OCI-LY3 (cell line): Measurements from ENCODE around the gene ARID1B.
A peak's percentile ranks its signal among the peaks of the same experiment; 100 is the strongest.

Source experiments
- H2AFZ ChIP-seq: fragments of 200-600, 300-600 bp; shearing (Covaris generic); 2 replicates; pipeline ENCODE4 v1.6.0; 2014; ENCODE audit warnings: antibody characterized with exemption, low read depth, low read length
- H3K27ac ChIP-seq: fragments of 200-600, 300-600 bp; sonication (generic); 2 replicates; pipeline ENCODE4 v1.5.1; 2014; ENCODE audit warnings: mild to moderate bottlenecking, low read length, moderate library complexity, mixed read lengths
- H3K27me3 ChIP-seq: fragments of 200-600, 300-600 bp; sonication (generic); 2 replicates; pipeline ENCODE4 v1.6.1; 2014; ENCODE audit warnings: low read depth, low read length, mixed read lengths
- H3K36me3 ChIP-seq: fragments of 200-600, 300-600 bp; sonication (generic); replicated peaks from 2 replicates; pipeline ENCODE3; 2014; ENCODE audit warnings: low read depth, low read length, mixed read lengths
- H3K4me1 ChIP-seq: fragments of 300-600, 200-600 bp; sonication (generic); 2 replicates; pipeline ENCODE4 v1.6.1; 2014; ENCODE audit warnings: low read length, mixed read lengths
- H3K4me2 ChIP-seq: fragments of 200-600, 300-600 bp; sonication (generic); 2 replicates; pipeline ENCODE4 v1.6.1; 2014; ENCODE audit warnings: low read length, mixed read lengths
- H3K4me3 ChIP-seq: fragments of 300-600, 200-600 bp; sonication (generic); 2 replicates; pipeline ENCODE4 v1.5.1; 2014; ENCODE audit warnings: antibody characterized with exemption, mild to moderate bottlenecking, low read length, moderate library complexity
- H3K79me2 ChIP-seq: fragments of 300-600, 200-600 bp; shearing (Covaris generic); 2 replicates; pipeline ENCODE4 v1.6.1; 2014; ENCODE audit warnings: mild to moderate bottlenecking, low read length, mixed read lengths
- H3K9ac ChIP-seq: fragments of 300-600, 200-600 bp; shearing (Covaris generic); 2 replicates; pipeline ENCODE4 v1.6.0; 2014; ENCODE audit warnings: mild to moderate bottlenecking, low read length, moderate library complexity
- H3K9me3 ChIP-seq: fragments of 200-600, 300-600 bp; shearing (Covaris generic); 2 replicates; pipeline ENCODE4 v1.6.1; 2014; ENCODE audit warnings: low read length, mixed read lengths; ENCODE audit not compliant: insufficient read depth
- H4K20me1 ChIP-seq: fragments of 200-600, 300-600 bp; sonication (generic); 2 replicates; pipeline ENCODE4 v1.6.1; 2016; ENCODE audit warnings: low read length, mixed read lengths; ENCODE audit not compliant: insufficient read depth
- EZH2phosphoT487 ChIP-seq: fragments of 200-600 bp; shearing (Covaris generic); IDR thresholded peaks from 2 replicates; pipeline ENCODE4 v1.6.1; 2018; ENCODE audit warnings: antibody characterized with exemption, mixed run types, low read depth
- TF ChIP-seq, protein P1 (sequence below): fragments of 200-600, 300-600 bp; sonication (generic); IDR thresholded peaks from 2 replicates; pipeline ENCODE4 v1.5.1; 2014; ENCODE audit warnings: antibody characterized with exemption, low read length, low read depth

ARID1B gene

DNA sequence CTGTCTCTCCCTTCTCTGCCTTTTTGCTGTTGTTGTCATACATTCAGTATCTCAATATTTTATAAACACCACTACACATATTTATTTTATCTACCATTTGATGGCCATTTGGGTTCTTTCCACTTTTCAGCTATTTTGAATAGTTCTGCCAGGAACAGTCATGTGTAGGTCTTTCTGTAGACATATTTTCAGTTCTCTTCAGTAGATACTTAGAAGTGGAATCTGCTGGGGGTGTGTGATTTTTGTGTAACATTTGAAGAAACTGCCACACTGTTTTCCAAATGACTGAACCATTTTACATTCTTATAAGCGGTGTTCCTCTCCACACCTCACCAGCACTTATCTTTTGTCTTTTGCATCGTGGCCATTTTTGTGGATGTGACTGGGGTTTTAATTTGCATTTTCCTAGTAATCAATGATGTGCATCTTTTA is 197.7 kb downstream of the ARID1B start:
- H3K4me3 ChIP-seq = peak overlapping the region; percentile 84
- H3K9me3 ChIP-seq = no peaks in the 10 kb centered on the region
- H3K36me3 ChIP-seq = peaks cover 3% of the 10 kb centered on the region
- H4K20me1 ChIP-seq = peaks cover 2% of the 10 kb centered on the region; the same call in 1 of the 2 replicates
- H2AFZ ChIP-seq = no peak overlapping the region
- no peaks in the 10 kb centered on the region for H3K27me3 ChIP-seq
- TF ChIP-seq EZH2phosphoT487 = no peak
- TF ChIP-seq, protein P1, sequence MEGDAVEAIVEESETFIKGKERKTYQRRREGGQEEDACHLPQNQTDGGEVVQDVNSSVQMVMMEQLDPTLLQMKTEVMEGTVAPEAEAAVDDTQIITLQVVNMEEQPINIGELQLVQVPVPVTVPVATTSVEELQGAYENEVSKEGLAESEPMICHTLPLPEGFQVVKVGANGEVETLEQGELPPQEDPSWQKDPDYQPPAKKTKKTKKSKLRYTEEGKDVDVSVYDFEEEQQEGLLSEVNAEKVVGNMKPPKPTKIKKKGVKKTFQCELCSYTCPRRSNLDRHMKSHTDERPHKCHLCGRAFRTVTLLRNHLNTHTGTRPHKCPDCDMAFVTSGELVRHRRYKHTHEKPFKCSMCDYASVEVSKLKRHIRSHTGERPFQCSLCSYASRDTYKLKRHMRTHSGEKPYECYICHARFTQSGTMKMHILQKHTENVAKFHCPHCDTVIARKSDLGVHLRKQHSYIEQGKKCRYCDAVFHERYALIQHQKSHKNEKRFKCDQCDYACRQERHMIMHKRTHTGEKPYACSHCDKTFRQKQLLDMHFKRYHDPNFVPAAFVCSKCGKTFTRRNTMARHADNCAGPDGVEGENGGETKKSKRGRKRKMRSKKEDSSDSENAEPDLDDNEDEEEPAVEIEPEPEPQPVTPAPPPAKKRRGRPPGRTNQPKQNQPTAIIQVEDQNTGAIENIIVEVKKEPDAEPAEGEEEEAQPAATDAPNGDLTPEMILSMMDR = no peak
- peaks cover 78% of the 10 kb centered on the region for H3K79me2 ChIP-seq
- H3K27ac ChIP-seq = peak overlapping the region; percentile 77
- H3K9ac ChIP-seq = no peak overlapping the region
- H3K4me2 ChIP-seq = peak overlapping the region; percentile 98
- peaks cover 59% of the 10 kb centered on the region for H3K4me1 ChIP-seq

DNA sequence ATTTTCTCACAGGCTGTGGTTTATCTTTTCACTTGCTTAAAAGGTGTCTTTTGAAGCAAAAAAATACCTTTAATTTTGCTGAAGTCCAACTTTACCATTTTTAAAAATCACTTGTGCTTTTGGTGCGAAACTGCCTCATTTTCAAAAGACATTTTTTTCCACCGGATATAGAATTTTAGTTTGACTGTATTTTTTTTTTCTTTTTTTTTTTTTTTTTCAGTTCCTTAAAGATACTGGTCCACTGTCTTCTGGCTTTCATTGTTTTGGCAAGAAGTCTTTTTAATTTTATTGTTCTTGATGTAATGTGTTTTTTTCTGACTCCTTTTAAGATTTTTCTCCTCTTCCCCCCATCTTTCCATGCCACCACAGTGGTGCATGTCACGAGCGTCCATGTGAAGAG is 198.2 kb downstream of the ARID1B start:
- peak overlapping the region; percentile 98 for H3K4me2 ChIP-seq
- no peak for TF ChIP-seq EZH2phosphoT487
- TF ChIP-seq, protein P1 = no peak
- H4K20me1 ChIP-seq = peaks cover 2% of the 10 kb centered on the region; the same call in 1 of the 2 replicates
- no peaks in the 10 kb centered on the region for H3K27me3 ChIP-seq
- H3K9ac ChIP-seq = peak overlapping the region; percentile 65
- H3K27ac ChIP-seq = peak overlapping the region; percentile 77
- H3K4me1 ChIP-seq = peaks cover 58% of the 10 kb centered on the region
- no peak overlapping the region for H2AFZ ChIP-seq
- H3K9me3 ChIP-seq = no peaks in the 10 kb centered on the region
- peaks cover 3% of the 10 kb centered on the region for H3K36me3 ChIP-seq
- peaks cover 84% of the 10 kb centered on the region for H3K79me2 ChIP-seq
- peak overlapping the region; percentile 84 for H3K4me3 ChIP-seq

DNA sequence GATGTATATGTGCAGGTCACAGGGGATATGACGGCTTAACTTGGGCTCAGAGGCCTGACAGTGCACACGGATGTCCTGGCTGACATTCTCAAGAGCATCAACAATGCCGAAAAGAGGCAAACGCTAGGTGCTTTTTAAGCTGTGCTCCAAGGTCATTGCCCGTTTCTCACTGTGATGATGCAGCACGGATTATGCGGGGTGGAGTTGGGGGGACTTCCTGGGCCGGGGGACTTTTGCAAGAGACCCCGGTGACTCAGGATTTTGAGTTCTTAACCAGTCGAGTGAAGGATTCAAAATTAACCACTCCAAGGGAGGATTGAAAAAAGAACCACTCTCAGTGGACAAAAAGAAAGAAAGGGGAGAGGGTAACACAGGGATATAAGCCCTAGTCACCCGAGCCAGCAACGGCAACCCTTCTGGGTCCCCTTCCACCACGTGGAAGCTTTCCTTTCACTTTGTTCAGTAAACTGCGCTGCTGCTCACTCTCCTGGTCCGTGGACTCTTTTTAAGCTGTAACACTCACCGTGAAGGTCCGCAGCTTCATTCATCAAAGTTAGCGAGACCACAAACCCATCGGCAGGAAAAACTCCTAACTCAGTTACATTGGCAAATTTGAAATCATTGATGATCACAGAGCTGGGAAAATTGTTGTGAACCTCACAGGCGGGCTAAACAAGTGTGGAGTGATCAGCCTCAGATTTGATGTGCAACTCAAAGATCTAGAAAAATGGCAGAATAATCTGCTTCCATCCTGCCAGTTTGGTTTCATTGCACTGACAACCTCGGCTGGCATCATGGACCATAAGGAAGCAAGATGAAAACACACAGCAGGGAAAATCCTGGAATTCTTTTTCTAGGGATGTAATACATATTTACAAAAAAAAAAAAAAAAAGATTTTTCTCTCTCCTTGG is 199.3 kb downstream of the ARID1B start:
- TF ChIP-seq EZH2phosphoT487 = no peak
- TF ChIP-seq, protein P1 = no peak
- Histone ChIP-seq H3K9me3 (no peaks in the 10 kb centered on the region), H4K20me1 (peaks cover 2% of the 10 kb centered on the region; the same call in 1 of the 2 replicates), H3K27me3 (no peaks in the 10 kb centered on the region), H3K9ac (peak overlapping the region; percentile 65), H2AFZ (no peak overlapping the region), H3K4me1 (peaks cover 54% of the 10 kb centered on the region), H3K4me2 (peak overlapping the region; percentile 98), H3K4me3 (peak overlapping the region; percentile 84), H3K27ac (peak overlapping the region; percentile 77), H3K36me3 (peaks cover 3% of the 10 kb centered on the region), H3K79me2 (peaks cover 82% of the 10 kb centered on the region)

DNA sequence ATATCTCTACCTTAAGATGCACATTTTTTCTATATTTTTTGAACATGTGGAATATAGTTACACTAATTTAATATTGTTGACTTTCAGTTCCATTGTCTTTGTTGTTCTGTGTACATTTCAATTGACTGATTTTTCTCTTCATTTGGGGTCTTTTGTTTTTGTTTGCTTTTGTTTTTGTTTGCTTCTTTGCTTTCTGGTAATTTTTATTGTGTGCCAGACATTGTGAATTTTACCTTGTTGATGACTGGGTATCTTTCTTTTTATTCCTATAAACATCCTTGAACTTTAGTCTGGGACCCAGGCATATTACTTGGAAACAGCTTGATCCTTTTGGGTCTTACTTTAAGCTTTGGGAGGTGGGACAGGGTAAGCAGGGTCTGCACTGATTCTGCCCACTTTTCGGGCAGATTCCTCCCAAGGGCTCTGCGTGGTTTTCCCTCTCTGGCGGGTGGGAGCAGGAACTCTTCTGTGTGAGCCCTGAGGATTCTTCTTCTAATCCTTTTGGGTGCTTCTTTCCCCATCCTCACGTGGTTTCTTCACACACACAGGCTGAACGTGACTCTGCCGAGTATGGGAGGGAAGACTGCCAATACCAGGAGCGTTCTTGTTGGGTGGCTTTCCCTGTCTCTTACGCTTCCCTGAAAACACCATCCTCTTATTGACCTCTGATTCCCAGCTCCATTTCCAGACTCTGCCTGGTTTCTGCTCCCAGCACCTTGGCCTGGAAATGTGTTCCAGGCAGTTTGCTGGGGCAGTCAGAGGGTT is 200.5 kb downstream of the ARID1B start:
- H4K20me1 ChIP-seq = peaks cover 2% of the 10 kb centered on the region; the same call in 1 of the 2 replicates
- H3K4me3 ChIP-seq = no peak overlapping the region; the same call in 1 of the 2 replicates
- H2AFZ ChIP-seq = no peak overlapping the region
- H3K9ac ChIP-seq = peak overlapping the region; percentile 10; the same call in 1 of the 2 replicates
- peaks cover 88% of the 10 kb centered on the region for H3K79me2 ChIP-seq
- no peak for TF ChIP-seq EZH2phosphoT487
- TF ChIP-seq, protein P1 = no peak
- H3K4me2 ChIP-seq = peak overlapping the region; percentile 98
- H3K4me1 ChIP-seq = peaks cover 54% of the 10 kb centered on the region
- H3K9me3 ChIP-seq = no peaks in the 10 kb centered on the region
- H3K27ac ChIP-seq = no peak overlapping the region
- H3K27me3 ChIP-seq = no peaks in the 10 kb centered on the region
- H3K36me3 ChIP-seq = peaks cover 3% of the 10 kb centered on the region
